Transverse colon (tissue), 4 donors: Measurements from ENCODE around the gene TCEAL2. TPM values are rescaled to one million over a fixed set of nuclear protein-coding genes. Genes with fewer than 3 reads are reported as not detected.

Experiments used
- DNase-seq: peaks from one replicate; pipeline ENCODE4 v3.0.0-alpha.2; 2019
- H3K27ac ChIP-seq, 4 donors: fragments of 200-600 bp; sonication (generic); 2 replicates each; pipeline ENCODE4 v1.5.1; 2016 to 2018; ENCODE audit warnings: inconsistent platforms in 4 of 4
- H3K27me3 ChIP-seq: fragments of 200-600 bp; sonication (generic); 2 replicates; pipeline ENCODE4 v1.5.1; 2017; ENCODE audit warnings: inconsistent platforms
- H3K36me3 ChIP-seq, 4 donors: fragments of 200-600 bp; sonication (generic); 2 replicates each; pipeline ENCODE4 v1.5.1; 2017 to 2019; ENCODE audit warnings: inconsistent platforms in 4 of 4
- H3K4me1 ChIP-seq, 4 donors: fragments of 200-600 bp; sonication (generic); 2 replicates each; pipeline ENCODE4 v1.5.1; 2017 to 2020; ENCODE audit warnings: inconsistent platforms in 4 of 4
- H3K4me3 ChIP-seq, 4 donors: fragments of 200-600 bp; sonication (generic); 1 replicate in 1 of 4; 2 replicates in 3 of 4; pipeline versions ENCODE4 v1.5.1 to v1.6.1; 2017 to 2019; ENCODE audit warnings: inconsistent platforms in 4 of 4
- H3K9me3 ChIP-seq, 2 donors: fragments of 200-600 bp; sonication (generic); 2 replicates each; pipeline ENCODE4 v1.5.1; 2017 to 2019; ENCODE audit warnings: inconsistent platforms in 2 of 2
- CTCF ChIP-seq, 5 experiments: fragments of 200-600 bp in 3 of 5; fragments of 450-650 bp in 2 of 5; sonication (generic) in 3 of 5; IDR thresholded peaks; 1 replicate in 2 of 5; 2 replicates in 3 of 5; pipeline ENCODE4 v1.5.1; 2016 to 2017; ENCODE audit warnings: antibody characterized with exemption in 5 of 5, inconsistent platforms in 3 of 5, mild to moderate bottlenecking in 2 of 5, moderate library complexity in 1 of 5
- EP300 ChIP-seq: sonication (generic); formaldehyde crosslinking; IDR thresholded peaks from one replicate; pipeline ENCODE4 v1.6.1; 2017; ENCODE audit warnings: antibody characterized with exemption, low read depth
- POLR2A ChIP-seq: fragments of 450-650 bp; IDR thresholded peaks from one replicate; pipeline ENCODE4 v1.6.1; 2016; ENCODE audit warnings: antibody characterized with exemption, mild to moderate bottlenecking, moderate library complexity
- POLR2AphosphoS5 ChIP-seq, 3 donors: sonication (generic); formaldehyde crosslinking; IDR thresholded peaks; one replicate each; pipeline ENCODE4 v1.6.1; 2016; ENCODE audit warnings: antibody characterized with exemption in 3 of 3
- WGBS, 2 donors: methylation state at CpG; one replicate each; pipeline ENCODE4 v1.1.5; 2018; ENCODE audit warnings: low coverage in 1 of 2; 5-methylcytosine and 5-hydroxymethylcytosine counted together
- in situ Hi-C, 4 donors: fragments of 200-750 bp; cut with MboI; loops; one replicate each; pipeline versions ENCODE4 v1.15.0 to v1.15.1; 2017; ENCODE audit warnings: low sequenced_read_pairs in 3 of 4, low pct_ligation_motif_present in 1 of 4, low pct_unique_long_range_greater_than_20kb in 1 of 4
- intact Hi-C: fragments of 100-400 bp; cut with DNase I; formaldehyde crosslinking; loops from one replicate; pipeline ENCODE4 v1.15.1; 2023; ENCODE audit warnings: low total_unique reads
- total RNA-seq, 4 donors: library from RNA; depleted of rRNA; stranded (reverse); fragments of >200 nt; gene quantifications; one replicate each; pipeline ENCODE4 v1.1.0, GENCODE V29; 2016

TCEAL2 gene
- total RNA-seq, 4 donors from 2014 or later = 3.0 to 3.2 (median 3.0) TPM; not detected in 1

DNA sequence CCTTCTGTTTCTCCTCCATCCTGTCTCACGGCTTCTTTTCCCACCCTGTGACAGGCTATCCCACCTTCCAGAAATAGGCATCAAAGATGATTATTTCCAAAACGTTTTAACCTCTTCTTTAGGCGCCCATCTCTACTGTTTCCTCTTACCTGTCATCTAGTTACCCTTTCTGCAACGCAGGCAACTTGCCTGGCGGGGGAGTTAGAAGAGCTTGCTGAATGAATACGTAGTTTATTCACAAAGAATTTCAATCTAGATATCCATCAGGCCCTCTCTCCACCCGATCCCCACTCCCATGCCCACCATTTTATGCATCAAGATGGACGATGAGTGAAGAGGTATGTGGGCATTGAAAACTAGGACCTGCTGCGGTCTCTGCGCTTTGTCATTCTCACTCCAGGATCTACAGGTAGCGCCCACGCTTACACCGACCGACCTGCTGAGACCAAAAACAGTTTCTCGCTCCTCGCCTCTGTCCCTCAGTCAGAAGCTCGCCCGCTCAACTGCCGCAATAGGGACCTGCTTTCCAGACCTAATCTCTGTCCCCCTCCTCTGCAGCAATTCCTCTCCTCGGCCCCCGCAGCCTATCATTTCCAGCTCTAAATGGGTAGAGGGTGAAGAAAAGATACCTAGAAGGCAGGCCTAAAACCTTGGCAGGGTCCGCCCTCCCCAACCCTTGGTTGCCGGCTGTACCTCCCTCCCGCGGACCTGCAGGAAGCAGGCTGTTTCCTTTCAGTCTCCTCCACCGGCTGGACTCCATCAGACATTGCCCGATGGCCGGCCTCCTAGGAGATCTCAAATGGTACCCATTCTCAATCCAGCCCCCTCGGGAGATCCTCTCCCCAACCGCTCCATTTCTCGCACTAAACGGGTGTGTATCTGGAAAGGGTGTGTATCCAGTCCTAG is 29.7 kb downstream of the TCEAL2 start:
- Histone ChIP-seq H3K36me3 (no peaks in the 10 kb centered on the region), H3K27ac (peak overlapping the region in 2 of 4 donors; percentile 23 to 36), H3K4me1 (no peaks in the 10 kb centered on the region), H3K9me3 (no peaks in the 10 kb centered on the region), H3K27me3 (no peaks in the 10 kb centered on the region), H3K4me3 (peak overlapping the region in 3 of 4 donors; percentile 15 to 48 (median 32))
- in situ Hi-C loops (no loop called here), intact Hi-C loops (no loop called here)
- TF ChIP-seq POLR2A = no peak
- WGBS, 2 donors = 20 to 50% methylated on average over 1 to 32 of the region's 32 CpGs
- DNase-seq = peak; percentile 13

GRCh38 chrX:102155806-102156179 is 30.3 kb downstream of the TCEAL2 start, which contains the start of gene BEX5:
BEX5 (minus strand) TSS chrX:102155977; CDS start chrX:102154265, 1,712 bp downstream.
- in situ Hi-C loops (no loop called here), intact Hi-C loops (no loop called here)
- Histone ChIP-seq H3K27ac (peak within 1 kb of the TSS in 2 of 4 donors; percentile 23 to 36), H3K4me1 (no peaks in the 10 kb centered on the region), H3K9me3 (no peaks in the 10 kb centered on the region), H3K36me3 (no peaks in the 10 kb centered on the region), H3K4me3 (peak within 1 kb of the TSS in 3 of 4 donors; percentile 15 to 48 (median 32)), H3K27me3 (no peaks in the 10 kb centered on the region)
- TF ChIP-seq CTCF (IDR thresholded peaks at IDR 0.05) = no peak
- TF ChIP-seq POLR2AphosphoS5 (IDR thresholded peaks at IDR 0.05) = peak in 2 of 3 donors; percentile 65 to 73
- TF ChIP-seq POLR2A = peak; percentile 22
- no peak for TF ChIP-seq EP300
- WGBS, 2 donors = 46% methylated on average over 15 of the region's 15 CpGs; no CpG with 5 or more reads in 1 of the 2 donors
- peak; percentile 68 for DNase-seq

Other genes with a start within 250 kb of the TCEAL2 start
- gene ZMAT1, start 193.7 kb upstream of the TCEAL2 start, total RNA-seq = 10 to 100 TPM in 1 of 4 donors, 1 to 10 TPM in 2, under 1 TPM in 1; 0.40 to 18.7 (median 5.6) TPM
- gene TCEAL6, start 16.8 kb downstream of the TCEAL2 start, total RNA-seq = not detected
- 1 to 10 TPM in 2 of 4 donors, not detected in 2; 1.5 to 4.0 TPM for gene BEX5, start 30.3 kb downstream of the TCEAL2 start, total RNA-seq
- gene TCP11X1, start 89.6 kb downstream of the TCEAL2 start, total RNA-seq = not detected
- not detected for gene NXF2, start 121.5 kb downstream of the TCEAL2 start, total RNA-seq